ENCODE results near the gene FNDC3B. TPM values are rescaled to one million over a fixed set of nuclear protein-coding genes. Genes with fewer than 3 reads are reported as not detected.

Gene FNDC3B
- total and polyA plus RNA-seq, 5 donors from 2014 or later, result 6.8 to 31.8 (median 11.7) TPM

- Histone ChIP-seq H3K27ac (ENCODE audit: insufficient read depth, low read length, poor library complexity, severe bottlenecking) (no peak overlapping the region), H3K27me3 (ENCODE audit: control insufficient read depth, insufficient read depth, low read length) (no peaks in the 10 kb centered on the region), H3K4me3 (ENCODE audit: low read depth, low read length) (no peak overlapping the region), H3K36me3 (ENCODE audit: control insufficient read depth, insufficient read depth, low read length) (no peaks in the 10 kb centered on the region), H3K9me3 (ENCODE audit: control insufficient read depth in 2 of 2, low read length in 2 of 2) (no peaks in the 10 kb centered on the region), H3K4me1 (ENCODE audit: control insufficient read depth, insufficient read depth, low read length, poor library complexity, severe bottlenecking) (no peaks in the 10 kb centered on the region)
- peaks cover 18 to 41% (median 20%) of the 10 kb centered on the region in 4 donors for H3K4me1 Mint-ChIP-seq
- ATAC-seq (ENCODE audit: low read depth in 2 of 2), result no peak
- peaks cover 4% of the 10 kb centered on the region for H3K36me3 Mint-ChIP-seq
- no peaks in the 10 kb centered on the region for H3K27me3 Mint-ChIP-seq
- H3K4me3 Mint-ChIP-seq, result no peak overlapping the region
- DNase-seq, result no peak
- no peaks in the 10 kb centered on the region for H3K9me3 Mint-ChIP-seq
- no peak overlapping the region for H3K27ac Mint-ChIP-seq
These were observed 135.3 kb downstream of the FNDC3B start for GRCh38 chr3:172174513-172175253.

DNA sequence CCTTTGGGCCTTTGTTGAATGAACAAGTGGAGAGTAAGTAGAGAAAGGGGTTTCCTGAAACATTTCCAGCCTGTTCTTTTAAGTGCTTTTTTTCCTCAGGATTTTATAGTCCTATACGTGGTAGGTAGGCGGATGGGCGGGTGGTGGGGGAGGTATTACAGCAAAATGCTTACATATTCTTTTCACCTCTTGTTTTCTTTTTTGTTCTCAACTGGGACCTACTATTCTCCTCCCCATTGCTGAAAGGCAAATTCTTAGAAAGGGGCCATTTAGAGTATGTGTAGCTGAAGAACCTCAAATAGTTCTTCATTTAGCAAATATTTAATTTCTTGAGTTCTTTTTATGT is 135.8 kb downstream of the FNDC3B start:
- no peak for DNase-seq
- Mint-ChIP-seq H3K9me3 (peaks cover 0 to under 1% (median 0%) of the 10 kb centered on the region in 7 donors), H3K27me3 (no peaks in the 10 kb centered on the region), H3K4me3 (no peak overlapping the region), H3K27ac (no peak overlapping the region), H3K36me3 (peaks cover 4% of the 10 kb centered on the region), H3K4me1 (peaks cover 19 to 39% (median 22%) of the 10 kb centered on the region in 4 donors)
- Histone ChIP-seq H3K4me1 (ENCODE audit: control insufficient read depth, insufficient read depth, low read length, poor library complexity, severe bottlenecking) (no peaks in the 10 kb centered on the region), H3K27me3 (ENCODE audit: control insufficient read depth, insufficient read depth, low read length) (no peaks in the 10 kb centered on the region), H3K9me3 (ENCODE audit: control insufficient read depth in 2 of 2, low read length in 2 of 2) (no peaks in the 10 kb centered on the region), H3K36me3 (ENCODE audit: control insufficient read depth, insufficient read depth, low read length) (no peaks in the 10 kb centered on the region), H3K27ac (ENCODE audit: insufficient read depth, low read length, poor library complexity, severe bottlenecking) (no peak overlapping the region), H3K4me3 (ENCODE audit: low read depth, low read length) (no peak overlapping the region)
- ATAC-seq (ENCODE audit: low read depth in 2 of 2), result no peak

- no peak overlapping the region for H3K27ac ChIP-seq (ENCODE audit: insufficient read depth, low read length, poor library complexity, severe bottlenecking)
- H3K27me3 ChIP-seq (ENCODE audit: control insufficient read depth, insufficient read depth, low read length), result no peaks in the 10 kb centered on the region
- H3K36me3 Mint-ChIP-seq, result peaks cover 4% of the 10 kb centered on the region
- no peak overlapping the region for H3K4me3 ChIP-seq (ENCODE audit: low read depth, low read length)
- no peak for DNase-seq
- no peaks in the 10 kb centered on the region for H3K36me3 ChIP-seq (ENCODE audit: control insufficient read depth, insufficient read depth, low read length)
- H3K4me3 Mint-ChIP-seq, result no peak overlapping the region
- no peaks in the 10 kb centered on the region for H3K4me1 ChIP-seq (ENCODE audit: control insufficient read depth, insufficient read depth, low read length, poor library complexity, severe bottlenecking)
- H3K4me1 Mint-ChIP-seq, result peaks cover 19 to 35% (median 26%) of the 10 kb centered on the region in 4 donors
- H3K9me3 Mint-ChIP-seq, result peaks cover 0 to 5% (median 0%) of the 10 kb centered on the region in 7 donors
- H3K9me3 ChIP-seq (ENCODE audit: control insufficient read depth in 2 of 2, low read length in 2 of 2), result no peaks in the 10 kb centered on the region
- no peak for ATAC-seq (ENCODE audit: low read depth in 2 of 2)
- H3K27ac Mint-ChIP-seq, result no peak overlapping the region
- H3K27me3 Mint-ChIP-seq, result no peaks in the 10 kb centered on the region
These were observed 136.8 kb downstream of the FNDC3B start for GRCh38 chr3:172176061-172176770.

DNA sequence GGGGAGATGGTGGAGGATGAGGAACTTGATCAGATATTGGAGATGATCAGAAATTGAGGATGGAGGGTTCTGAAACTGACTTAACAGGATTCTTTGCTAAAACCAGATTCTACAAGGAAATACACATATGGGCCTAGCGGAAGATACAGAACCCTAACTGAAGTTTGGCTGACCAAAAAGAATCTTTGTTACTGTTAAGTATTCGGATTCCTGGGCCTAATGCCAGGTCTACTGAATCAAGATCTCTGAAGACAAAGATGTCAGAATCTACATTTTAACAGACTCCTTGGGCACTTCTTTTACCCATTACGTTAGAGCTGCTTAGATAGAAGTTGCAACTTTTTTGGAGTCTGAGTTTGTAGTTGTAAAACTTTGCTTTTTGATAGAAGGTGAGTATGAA is 137.7 kb downstream of the FNDC3B start:
- Mint-ChIP-seq H3K27me3 (no peaks in the 10 kb centered on the region), H3K36me3 (peaks cover 4% of the 10 kb centered on the region), H3K4me1 (peaks cover 14 to 34% (median 27%) of the 10 kb centered on the region in 4 donors), H3K9me3 (peaks cover 0 to 5% (median 0%) of the 10 kb centered on the region in 7 donors), H3K4me3 (no peak overlapping the region), H3K27ac (no peak overlapping the region)
- Histone ChIP-seq H3K27ac (ENCODE audit: insufficient read depth, low read length, poor library complexity, severe bottlenecking) (no peak overlapping the region), H3K4me3 (ENCODE audit: low read depth, low read length) (no peak overlapping the region), H3K9me3 (ENCODE audit: control insufficient read depth in 2 of 2, low read length in 2 of 2) (no peaks in the 10 kb centered on the region), H3K36me3 (ENCODE audit: control insufficient read depth, insufficient read depth, low read length) (no peaks in the 10 kb centered on the region), H3K27me3 (ENCODE audit: control insufficient read depth, insufficient read depth, low read length) (no peaks in the 10 kb centered on the region), H3K4me1 (ENCODE audit: control insufficient read depth, insufficient read depth, low read length, poor library complexity, severe bottlenecking) (no peaks in the 10 kb centered on the region)
- no peak for ATAC-seq (ENCODE audit: low read depth in 2 of 2)
- no peak for DNase-seq

- no peak overlapping the region for H3K4me3 ChIP-seq (ENCODE audit: low read depth, low read length)
- no peaks in the 10 kb centered on the region for H3K27me3 ChIP-seq (ENCODE audit: control insufficient read depth, insufficient read depth, low read length)
- peaks cover 0 to 5% (median 0%) of the 10 kb centered on the region in 7 donors for H3K9me3 Mint-ChIP-seq
- H3K4me1 ChIP-seq (ENCODE audit: control insufficient read depth, insufficient read depth, low read length, poor library complexity, severe bottlenecking), result no peaks in the 10 kb centered on the region
- H3K27me3 Mint-ChIP-seq, result no peaks in the 10 kb centered on the region
- H3K27ac Mint-ChIP-seq, result no peak overlapping the region
- H3K4me3 Mint-ChIP-seq, result no peak overlapping the region
- H3K9me3 ChIP-seq (ENCODE audit: control insufficient read depth in 2 of 2, low read length in 2 of 2), result no peaks in the 10 kb centered on the region
- H3K36me3 ChIP-seq (ENCODE audit: control insufficient read depth, insufficient read depth, low read length), result no peaks in the 10 kb centered on the region
- DNase-seq, result no peak
- no peak for ATAC-seq (ENCODE audit: low read depth in 2 of 2)
- H3K4me1 Mint-ChIP-seq, result peaks cover 10 to 39% (median 26%) of the 10 kb centered on the region in 4 donors
- H3K27ac ChIP-seq (ENCODE audit: insufficient read depth, low read length, poor library complexity, severe bottlenecking), result no peak overlapping the region
- peaks cover 4% of the 10 kb centered on the region for H3K36me3 Mint-ChIP-seq
These were observed 138.5 kb downstream of the FNDC3B start for GRCh38 chr3:172177803-172178316.

DNA sequence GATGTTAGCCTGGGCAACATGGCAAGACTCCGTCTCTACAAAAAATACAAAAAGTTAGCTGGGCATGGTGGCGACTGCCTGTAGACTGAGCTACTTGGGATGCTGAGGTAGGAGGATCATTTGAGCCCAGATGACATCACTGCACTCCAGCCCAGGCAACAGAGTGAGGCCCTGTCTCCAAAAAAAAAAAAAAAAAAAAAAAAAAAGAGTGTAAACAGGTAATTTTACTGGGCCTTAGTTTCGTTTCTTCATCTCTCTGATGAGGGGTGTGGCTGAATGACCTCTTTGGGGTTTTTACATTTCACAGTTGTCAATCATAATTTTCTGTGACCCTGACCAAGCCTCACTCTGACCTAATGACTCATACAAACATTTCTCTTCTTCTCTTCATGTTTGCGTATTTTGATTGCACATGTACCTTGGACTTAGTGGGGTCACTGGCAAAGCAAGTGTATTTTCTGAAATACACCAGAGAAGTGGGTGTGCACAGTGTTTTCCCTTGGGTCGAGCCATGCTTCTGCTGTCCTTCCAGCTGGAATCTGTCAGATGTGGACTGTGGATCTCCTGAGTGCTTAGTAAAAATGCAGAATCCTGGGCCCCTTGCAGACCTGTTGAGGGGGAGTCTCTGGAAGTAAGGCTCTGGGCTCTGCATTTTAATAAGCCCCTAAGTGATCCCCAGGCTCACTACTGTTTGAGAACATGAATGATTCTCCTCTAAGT is 140.5 kb downstream of the FNDC3B start:
- DNase-seq (no peak), ATAC-seq (ENCODE audit: low read depth in 2 of 2) (no peak)
- Histone ChIP-seq H3K27me3 (ENCODE audit: control insufficient read depth, insufficient read depth, low read length) (no peaks in the 10 kb centered on the region), H3K4me1 (ENCODE audit: control insufficient read depth, insufficient read depth, low read length, poor library complexity, severe bottlenecking) (no peaks in the 10 kb centered on the region), H3K9me3 (ENCODE audit: control insufficient read depth in 2 of 2, low read length in 2 of 2) (no peaks in the 10 kb centered on the region), H3K4me3 (ENCODE audit: low read depth, low read length) (no peak overlapping the region), H3K36me3 (ENCODE audit: control insufficient read depth, insufficient read depth, low read length) (no peaks in the 10 kb centered on the region), H3K27ac (ENCODE audit: insufficient read depth, low read length, poor library complexity, severe bottlenecking) (no peak overlapping the region)
- Mint-ChIP-seq H3K27ac (peak overlapping the region in 2 of 3 donors; percentile 0 to 43), H3K27me3 (no peaks in the 10 kb centered on the region), H3K36me3 (peaks cover 4% of the 10 kb centered on the region), H3K9me3 (peaks cover 0 to 5% (median 0%) of the 10 kb centered on the region in 7 donors), H3K4me3 (no peak overlapping the region), H3K4me1 (peaks cover 12 to 39% (median 23%) of the 10 kb centered on the region in 4 donors)

- ATAC-seq (ENCODE audit: low read depth in 2 of 2) (no peak), DNase-seq (no peak)
- Histone ChIP-seq H3K27me3 (ENCODE audit: control insufficient read depth, insufficient read depth, low read length) (no peaks in the 10 kb centered on the region), H3K4me1 (ENCODE audit: control insufficient read depth, insufficient read depth, low read length, poor library complexity, severe bottlenecking) (no peaks in the 10 kb centered on the region), H3K36me3 (ENCODE audit: control insufficient read depth, insufficient read depth, low read length) (no peaks in the 10 kb centered on the region), H3K4me3 (ENCODE audit: low read depth, low read length) (no peak overlapping the region), H3K27ac (ENCODE audit: insufficient read depth, low read length, poor library complexity, severe bottlenecking) (no peak overlapping the region), H3K9me3 (ENCODE audit: control insufficient read depth in 2 of 2, low read length in 2 of 2) (no peaks in the 10 kb centered on the region)
- no peak overlapping the region for H3K4me3 Mint-ChIP-seq
- peaks cover 4% of the 10 kb centered on the region for H3K36me3 Mint-ChIP-seq
- no peak overlapping the region for H3K27ac Mint-ChIP-seq
- peaks cover 9 to 38% (median 21%) of the 10 kb centered on the region in 4 donors for H3K4me1 Mint-ChIP-seq
- H3K27me3 Mint-ChIP-seq, result no peaks in the 10 kb centered on the region
- H3K9me3 Mint-ChIP-seq, result peaks cover 0 to 5% (median 0%) of the 10 kb centered on the region in 7 donors
These were observed 141.1 kb downstream of the FNDC3B start for GRCh38 chr3:172180473-172180872.
